K562 (cell line): ENCODE measurements around the gene VAMP8. TPM values are rescaled to one million over a fixed set of nuclear protein-coding genes. Genes with fewer than 3 reads are reported as not detected.

ENCODE experiments used
- BACH1 ChIP-seq: fragments of 200-800 bp; sonication (Bioruptor generic); IDR thresholded peaks from 2 replicates; pipeline ENCODE4 v1.6.1; 2016; ENCODE audit warnings: missing genetic modification characterization, missing compliant biosample characterization
- C11orf30 ChIP-seq: fragments of 450-650 bp; IDR thresholded peaks from 2 replicates; pipeline ENCODE4 v1.6.1; 2016; ENCODE audit warnings: low read depth, mild to moderate bottlenecking
- ERF ChIP-seq: fragments of 450-650 bp; formaldehyde crosslinking; IDR thresholded peaks from 2 replicates; pipeline ENCODE4 v1.4.0; 2020; ENCODE audit warnings: mild to moderate bottlenecking, mixed read lengths
- IFI16 ChIP-seq: fragments of 250-450 bp; sonication (Bioruptor Pico); IDR thresholded peaks from 2 replicates; pipeline ENCODE4 v2.1.2; 2022; ENCODE audit warnings: mild to moderate bottlenecking, inconsistent platforms
- KLF16 ChIP-seq: IDR thresholded peaks from 2 replicates; pipeline ENCODE4 v1.6.1; 2016; ENCODE audit warnings: antibody characterized with exemption
- MED1 ChIP-seq: sonication (generic); formaldehyde crosslinking; IDR thresholded peaks from 2 replicates; pipeline ENCODE4 v1.8.1; 2023; ENCODE audit warnings: missing genetic modification reagents, borderline replicate concordance
- NR2F6 ChIP-seq: fragments of 450-650 bp; formaldehyde crosslinking; IDR thresholded peaks from 2 replicates; pipeline ENCODE4 v1.4.0; 2020; ENCODE audit warnings: mild to moderate bottlenecking
- POLR3G ChIP-seq: IDR thresholded peaks from 2 replicates; pipeline ENCODE4 v1.6.1; 2011; ENCODE audit not compliant: insufficient read length, insufficient replicate concordance; ENCODE audit errors: extremely low read depth
- USF2 ChIP-seq: sonication (generic); formaldehyde crosslinking; IDR thresholded peaks from 2 replicates; pipeline ENCODE4 v1.5.0; 2020; ENCODE audit warnings: missing genetic modification reagents
- YY1 ChIP-seq, 3 experiments: IDR thresholded peaks; 2 replicates each; pipeline ENCODE4 v1.6.1; 2011; ENCODE audit warnings: low read length in 2 of 3, mild to moderate bottlenecking in 2 of 3, moderate library complexity in 2 of 3, borderline replicate concordance in 1 of 3, control low read depth in 1 of 3, low read depth in 1 of 3; ENCODE audit not compliant: insufficient read depth in 3 of 3, insufficient replicate concordance in 2 of 3, control insufficient read depth in 1 of 3, insufficient read length in 1 of 3; ENCODE audit errors: extremely low read depth in 1 of 3
- ZNF280B ChIP-seq: fragments of 250-450 bp; sonication (Bioruptor Pico); IDR thresholded peaks from 2 replicates; pipeline ENCODE4 v1.5.1; 2021; ENCODE audit warnings: mild to moderate bottlenecking
- ZNF445 ChIP-seq: fragments of 250-450 bp; sonication (Bioruptor Pico); IDR thresholded peaks from 2 replicates; pipeline ENCODE4 v1.4.0; 2020; ENCODE audit warnings: low read depth, mild to moderate bottlenecking, moderate library complexity
- polyA plus RNA-seq, 8 experiments: library from polyadenylated mRNA; depleted of rRNA in 4 of 8; stranded (reverse) in 5 of 8; unstranded in 3 of 8; fragments of >200 nt; fragmentation: Nextera tagmentation in 2 of 8; fragmentation: Illumina TruSeq in 1 of 8; extraction: Ambion mirVana in 2 of 8; extraction: Trizol in 1 of 8; gene quantifications; 2 replicates each; pipeline versions ENCODE4 v1.2.1 to v1.2.3, GENCODE V29; 2011 to 2014; ENCODE audit warnings: inconsistent platforms in 1 of 8, missing spikeins in 1 of 8
- total RNA-seq, 7 experiments: library from RNA; depleted of rRNA in 6 of 7; stranded (reverse); fragments of >200 nt in 6 of 7; fragmentation: Illumina TruSeq in 2 of 7; extraction: Trizol in 2 of 7; gene quantifications; 2 replicates each; pipeline versions ENCODE4 v1.2.1 to v1.2.3, GENCODE V29; 2011 to 2021; ENCODE audit warnings: low replicate concordance in 1 of 7
- TF ChIP-seq, protein P1 (sequence below), 2 experiments: fragments of 200-800 bp in 1 of 2; sonication (Bioruptor generic) in 1 of 2; sonication (generic) in 1 of 2; formaldehyde crosslinking in 1 of 2; IDR thresholded peaks in 1 of 2; conservative IDR thresholded peaks in 1 of 2; 2 replicates each; pipeline versions ENCODE4 v1.5.0 to v1.6.1; 2016 to 2020; ENCODE audit warnings: missing compliant biosample characterization in 1 of 2, missing genetic modification characterization in 1 of 2, missing genetic modification reagents in 1 of 2
- TF ChIP-seq, protein P2 (sequence below): sonication (generic); formaldehyde crosslinking; IDR thresholded peaks from 2 replicates; pipeline ENCODE4 v1.9.0; 2022; ENCODE audit warnings: mild to moderate bottlenecking, missing genetic modification reagents
- TF ChIP-seq, protein P3 (sequence below): fragments of 200-800 bp; sonication (Bioruptor generic); IDR thresholded peaks from 2 replicates; pipeline ENCODE4 v1.6.1; 2016; ENCODE audit warnings: missing genetic modification characterization, missing compliant biosample characterization

VAMP8 gene
- total and polyA plus RNA-seq, 9 of the 15 experiments (the other 6 are each of a cell fraction or from before 2014, with no cell fraction given): 107 to 571 (median 248) TPM

GRCh38 chr2:85578243-85579180 lies 1.1 kb downstream of the VAMP8 start (continued):
- TF ChIP-seq, protein P1, sequence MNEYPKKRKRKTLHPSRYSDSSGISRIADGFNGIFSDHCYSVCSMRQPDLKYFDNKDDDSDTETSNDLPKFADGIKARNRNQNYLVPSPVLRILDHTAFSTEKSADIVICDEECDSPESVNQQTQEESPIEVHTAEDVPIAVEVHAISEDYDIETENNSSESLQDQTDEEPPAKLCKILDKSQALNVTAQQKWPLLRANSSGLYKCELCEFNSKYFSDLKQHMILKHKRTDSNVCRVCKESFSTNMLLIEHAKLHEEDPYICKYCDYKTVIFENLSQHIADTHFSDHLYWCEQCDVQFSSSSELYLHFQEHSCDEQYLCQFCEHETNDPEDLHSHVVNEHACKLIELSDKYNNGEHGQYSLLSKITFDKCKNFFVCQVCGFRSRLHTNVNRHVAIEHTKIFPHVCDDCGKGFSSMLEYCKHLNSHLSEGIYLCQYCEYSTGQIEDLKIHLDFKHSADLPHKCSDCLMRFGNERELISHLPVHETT (CRISPR knock-in tag; conservative IDR thresholded peaks at IDR 0.05 in 1 of 2, IDR thresholded peaks at IDR 0.05 in 1 of 2): peak in 1 of 2 experiments; percentile 67; a peak in 1 of 4 replicates
- TF ChIP-seq NR2F6 (CRISPR knock-in tag): no peak
- peak in 1 of 3 experiments; percentile 58 for TF ChIP-seq YY1 (IDR thresholded peaks at IDR 0.05; ENCODE audit: borderline replicate concordance in 1 of 3, control insufficient read depth in 1 of 3, extremely low read depth in 1 of 3, insufficient read depth in 3 of 3, insufficient read length in 1 of 3, insufficient replicate concordance in 2 of 3, low read depth in 1 of 3, low read length in 2 of 3)
- no peak for TF ChIP-seq IFI16
- TF ChIP-seq, protein P2, sequence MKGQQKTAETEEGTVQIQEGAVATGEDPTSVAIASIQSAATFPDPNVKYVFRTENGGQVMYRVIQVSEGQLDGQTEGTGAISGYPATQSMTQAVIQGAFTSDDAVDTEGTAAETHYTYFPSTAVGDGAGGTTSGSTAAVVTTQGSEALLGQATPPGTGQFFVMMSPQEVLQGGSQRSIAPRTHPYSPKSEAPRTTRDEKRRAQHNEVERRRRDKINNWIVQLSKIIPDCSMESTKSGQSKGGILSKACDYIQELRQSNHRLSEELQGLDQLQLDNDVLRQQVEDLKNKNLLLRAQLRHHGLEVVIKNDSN (CRISPR knock-in tag): no peak
- no peak for TF ChIP-seq MED1 (CRISPR knock-in tag)
- TF ChIP-seq, protein P3, sequence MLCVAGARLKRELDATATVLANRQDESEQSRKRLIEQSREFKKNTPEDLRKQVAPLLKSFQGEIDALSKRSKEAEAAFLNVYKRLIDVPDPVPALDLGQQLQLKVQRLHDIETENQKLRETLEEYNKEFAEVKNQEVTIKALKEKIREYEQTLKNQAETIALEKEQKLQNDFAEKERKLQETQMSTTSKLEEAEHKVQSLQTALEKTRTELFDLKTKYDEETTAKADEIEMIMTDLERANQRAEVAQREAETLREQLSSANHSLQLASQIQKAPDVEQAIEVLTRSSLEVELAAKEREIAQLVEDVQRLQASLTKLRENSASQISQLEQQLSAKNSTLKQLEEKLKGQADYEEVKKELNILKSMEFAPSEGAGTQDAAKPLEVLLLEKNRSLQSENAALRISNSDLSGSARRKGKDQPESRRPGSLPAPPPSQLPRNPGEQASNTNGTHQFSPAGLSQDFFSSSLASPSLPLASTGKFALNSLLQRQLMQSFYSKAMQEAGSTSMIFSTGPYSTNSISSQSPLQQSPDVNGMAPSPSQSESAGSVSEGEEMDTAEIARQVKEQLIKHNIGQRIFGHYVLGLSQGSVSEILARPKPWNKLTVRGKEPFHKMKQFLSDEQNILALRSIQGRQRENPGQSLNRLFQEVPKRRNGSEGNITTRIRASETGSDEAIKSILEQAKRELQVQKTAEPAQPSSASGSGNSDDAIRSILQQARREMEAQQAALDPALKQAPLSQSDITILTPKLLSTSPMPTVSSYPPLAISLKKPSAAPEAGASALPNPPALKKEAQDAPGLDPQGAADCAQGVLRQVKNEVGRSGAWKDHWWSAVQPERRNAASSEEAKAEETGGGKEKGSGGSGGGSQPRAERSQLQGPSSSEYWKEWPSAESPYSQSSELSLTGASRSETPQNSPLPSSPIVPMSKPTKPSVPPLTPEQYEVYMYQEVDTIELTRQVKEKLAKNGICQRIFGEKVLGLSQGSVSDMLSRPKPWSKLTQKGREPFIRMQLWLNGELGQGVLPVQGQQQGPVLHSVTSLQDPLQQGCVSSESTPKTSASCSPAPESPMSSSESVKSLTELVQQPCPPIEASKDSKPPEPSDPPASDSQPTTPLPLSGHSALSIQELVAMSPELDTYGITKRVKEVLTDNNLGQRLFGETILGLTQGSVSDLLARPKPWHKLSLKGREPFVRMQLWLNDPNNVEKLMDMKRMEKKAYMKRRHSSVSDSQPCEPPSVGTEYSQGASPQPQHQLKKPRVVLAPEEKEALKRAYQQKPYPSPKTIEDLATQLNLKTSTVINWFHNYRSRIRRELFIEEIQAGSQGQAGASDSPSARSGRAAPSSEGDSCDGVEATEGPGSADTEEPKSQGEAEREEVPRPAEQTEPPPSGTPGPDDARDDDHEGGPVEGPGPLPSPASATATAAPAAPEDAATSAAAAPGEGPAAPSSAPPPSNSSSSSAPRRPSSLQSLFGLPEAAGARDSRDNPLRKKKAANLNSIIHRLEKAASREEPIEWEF (CRISPR knock-in tag): peak; percentile 87; the same call in 1 of the 2 replicates
- TF ChIP-seq BACH1 (tag): 0 out of 2 replicates have a peak, but pooled peaks have one; percentile 46
- no peak for TF ChIP-seq ZNF280B (CRISPR knock-in tag)
- TF ChIP-seq ERF: 0 out of 2 replicates have a peak, but pooled peaks have one; percentile 43
- no peak for TF ChIP-seq POLR3G
- TF ChIP-seq USF2 (CRISPR knock-in tag): no peak; the same call in 1 of the 2 replicates
- no peak for TF ChIP-seq ZNF445 (CRISPR knock-in tag)
- no peak for TF ChIP-seq C11orf30
- no peak for TF ChIP-seq KLF16
